IMR-90 (cell line): ENCODE data around the gene TRIM27. TPM values are rescaled to one million over a fixed set of nuclear protein-coding genes. Genes with fewer than 3 reads are reported as not detected.

Experiments
- ATAC-seq: fragments of 200-7000 bp; cut with Tn5 transposase; 2 replicates; pipeline ENCODE4 v1.9.1; 2020; ENCODE audit warnings: low read depth, mild to moderate bottlenecking, moderate library complexity
- BruUV-seq: library from RNA; stranded (reverse); fragments of 400-500 nt; replicated peaks from 2 replicates; lab custom pipeline; 2021; lab: Mats Ljungman, UMichigan
- CTCF ChIA-PET: fragments of 300-600 bp; formaldehyde crosslinking; extraction: SDS; loops from one replicate; lab custom pipeline; 2021; ENCODE audit warnings: antibody characterized with exemption; lab: Yijun Ruan, JAX
- POLR2A ChIA-PET: fragments of 300-600 bp; sonication (Branson Sonifier 250); formaldehyde crosslinking; loops from one replicate; lab custom pipeline; 2022; ENCODE audit warnings: antibody characterized with exemption; ENCODE audit not compliant: unreplicated experiment; lab: Charles Lee
- DNase-seq: peaks from one replicate; pipeline ENCODE4 v3.0.0; 2013
- H2AFZ ChIP-seq: replicated peaks from 2 replicates; pipeline ENCODE3; 2013; ENCODE audit warnings: low read length, mild to moderate bottlenecking; ENCODE audit not compliant: poor library complexity
- H2AK5ac ChIP-seq: 2 replicates; pipeline ENCODE4 v1.6.1; 2013; ENCODE audit warnings: low read depth, low read length, inconsistent platforms
- H2AK9ac ChIP-seq: replicated peaks from 2 replicates; pipeline ENCODE3; 2013; ENCODE audit warnings: mild to moderate bottlenecking, low read depth, low read length, moderate library complexity; ENCODE audit not compliant: poor library complexity
- H2BK120ac ChIP-seq: 2 replicates; pipeline ENCODE4 v1.6.1; 2013; ENCODE audit warnings: low read depth, low read length, inconsistent platforms
- H2BK15ac ChIP-seq: 3 replicates; pipeline ENCODE4 v1.6.1; 2013; ENCODE audit warnings: low read depth, low read length, inconsistent platforms
- H2BK20ac ChIP-seq: 2 replicates; pipeline ENCODE4 v1.6.1; 2013; ENCODE audit warnings: low read depth, mild to moderate bottlenecking, inconsistent platforms, low read length, moderate library complexity
- H2BK5ac ChIP-seq: 2 replicates; pipeline ENCODE4 v1.6.1; 2013; ENCODE audit warnings: mild to moderate bottlenecking, low read depth, low read length, inconsistent platforms; ENCODE audit not compliant: poor library complexity, severe bottlenecking
- H3K14ac ChIP-seq: replicated peaks from 2 replicates; pipeline ENCODE4 v1.6.1; 2013; ENCODE audit warnings: low read depth, low read length, inconsistent platforms
- H3K18ac ChIP-seq: 2 replicates; pipeline ENCODE4 v1.6.1; 2013; ENCODE audit warnings: low read depth, low read length, control low read depth
- H3K23ac ChIP-seq: 2 replicates; pipeline ENCODE4 v1.6.1; 2013; ENCODE audit warnings: low read depth, low read length, inconsistent platforms
- H3K27ac ChIP-seq: 2 replicates; pipeline ENCODE4 v1.5.1; 2013; ENCODE audit warnings: mild to moderate bottlenecking, control low read depth, low read length; ENCODE audit not compliant: insufficient read depth
- H3K27me3 ChIP-seq: 2 replicates; pipeline ENCODE4 v1.6.1; 2013; ENCODE audit warnings: low read length; ENCODE audit not compliant: control insufficient read depth, insufficient read depth
- H3K36me3 ChIP-seq: 2 replicates; pipeline ENCODE4 v1.6.1; 2013; ENCODE audit warnings: low read length, mixed read lengths; ENCODE audit not compliant: control insufficient read depth, insufficient read depth
- H3K4ac ChIP-seq: 2 replicates; pipeline ENCODE4 v1.6.1; 2013; ENCODE audit warnings: low read depth, low read length, inconsistent platforms
- H3K4me1 ChIP-seq: 2 replicates; pipeline ENCODE4 v1.6.1; 2013; ENCODE audit warnings: low read length, mixed read lengths; ENCODE audit not compliant: control insufficient read depth, insufficient read depth
- H3K4me2 ChIP-seq: 2 replicates; pipeline ENCODE4 v1.6.1; 2013; ENCODE audit warnings: low read depth, mild to moderate bottlenecking, control low read depth, low read length, moderate library complexity
- H3K4me3 ChIP-seq: 2 replicates; pipeline ENCODE4 v1.5.1; 2013; ENCODE audit warnings: low read depth, mild to moderate bottlenecking, control low read depth, low read length, moderate library complexity; ENCODE audit not compliant: insufficient read depth
- H3K56ac ChIP-seq: 2 replicates; pipeline ENCODE4 v1.6.1; 2013; ENCODE audit warnings: low read length, inconsistent platforms; ENCODE audit not compliant: insufficient read depth; ENCODE audit errors: extremely low read depth
- H3K79me1 ChIP-seq, 2 experiments: 2 replicates each; pipeline ENCODE4 v1.6.1; 2013; ENCODE audit warnings: low read length in 2 of 2, inconsistent platforms in 1 of 2, low read depth in 1 of 2
- H3K9ac ChIP-seq: 2 replicates; pipeline ENCODE4 v1.6.1; 2013; ENCODE audit warnings: low read depth, low read length, control low read depth
- H3K9me1 ChIP-seq: 2 replicates; pipeline ENCODE4 v1.6.1; 2013; ENCODE audit warnings: low read length, inconsistent platforms; ENCODE audit not compliant: insufficient read depth
- H3K9me3 ChIP-seq: 2 replicates; pipeline ENCODE4 v1.6.1; 2013; ENCODE audit warnings: low read length; ENCODE audit not compliant: control insufficient read depth, insufficient read depth
- H4K20me1 ChIP-seq: 2 replicates; pipeline ENCODE4 v1.6.1; 2013; ENCODE audit warnings: low read length, inconsistent platforms; ENCODE audit not compliant: insufficient read depth
- H4K5ac ChIP-seq: 2 replicates; pipeline ENCODE4 v1.6.1; 2013; ENCODE audit warnings: mild to moderate bottlenecking, low read depth, low read length, control low read depth
- H4K8ac ChIP-seq, 2 experiments: 2 replicates each; pipeline ENCODE4 v1.6.1; 2013; ENCODE audit warnings: low read depth in 2 of 2, low read length in 2 of 2, control low read depth in 1 of 2, inconsistent platforms in 1 of 2
- H4K91ac ChIP-seq: 2 replicates; pipeline ENCODE4 v1.6.1; 2013; ENCODE audit warnings: low read depth, low read length, inconsistent platforms; ENCODE audit not compliant: insufficient read depth
- BHLHE40 ChIP-seq: fragments of 150-350 bp; IDR thresholded peaks from 2 replicates; pipeline ENCODE4 v1.6.1; 2016; ENCODE audit warnings: mild to moderate bottlenecking, low read depth, low read length
- CEBPB ChIP-seq: IDR thresholded peaks from 2 replicates; pipeline ENCODE4 v1.6.1; 2012; ENCODE audit warnings: low read depth, low read length, improper control_type of control experiment
- FOS ChIP-seq: fragments of 150-350 bp; IDR thresholded peaks from 2 replicates; pipeline ENCODE4 v1.6.1; 2016; ENCODE audit warnings: low read depth, low read length
- MAFK ChIP-seq: IDR thresholded peaks from 2 replicates; pipeline ENCODE4 v1.6.1; 2012; ENCODE audit warnings: low read depth, low read length, improper control_type of control experiment
- MAZ ChIP-seq: IDR thresholded peaks from 2 replicates; pipeline ENCODE4 v1.6.1; 2012; ENCODE audit warnings: low read depth, mild to moderate bottlenecking, low read length, improper control_type of control experiment, moderate library complexity, borderline replicate concordance
- MXI1 ChIP-seq: IDR thresholded peaks from 2 replicates; pipeline ENCODE4 v1.6.1; 2012; ENCODE audit warnings: low read depth, mild to moderate bottlenecking, low read length, moderate library complexity, borderline replicate concordance
- NFE2L2 ChIP-seq: fragments of 150-350 bp; IDR thresholded peaks from 2 replicates; pipeline ENCODE4 v1.6.1; 2016; ENCODE audit warnings: low read depth, mild to moderate bottlenecking, low read length
- POLR2A ChIP-seq: IDR thresholded peaks from 2 replicates; pipeline ENCODE4 v1.6.1; 2012; ENCODE audit warnings: mild to moderate bottlenecking, low read depth, low read length
- RAD21 ChIP-seq: IDR thresholded peaks from 2 replicates; pipeline ENCODE4 v1.6.1; 2012; ENCODE audit warnings: low read length, improper control_type of control experiment
- RCOR1 ChIP-seq: IDR thresholded peaks from 2 replicates; pipeline ENCODE4 v1.6.1; 2012; ENCODE audit warnings: mild to moderate bottlenecking, low read length, improper control_type of control experiment; ENCODE audit not compliant: insufficient replicate concordance
- RFX5 ChIP-seq: IDR thresholded peaks from 2 replicates; pipeline ENCODE4 v1.8.0; 2012; ENCODE audit warnings: low read depth, mild to moderate bottlenecking, low read length, moderate library complexity
- SMC3 ChIP-seq: fragments of 150-350 bp; IDR thresholded peaks from 2 replicates; pipeline ENCODE4 v1.6.1; 2016; ENCODE audit warnings: low read depth, mild to moderate bottlenecking, antibody characterized with exemption, low read length, moderate library complexity
- WGBS, 2 experiments: methylation state at CpG; one replicate each; pipeline versions ENCODE4 v1.1.5 to v1.1.7; 2013; ENCODE audit warnings: missing lambda C conversion rate in 2 of 2; ENCODE audit not compliant: insufficient read length in 1 of 2; ENCODE audit errors: extremely low coverage in 2 of 2; 5-methylcytosine and 5-hydroxymethylcytosine counted together
- dilution Hi-C: fragments of 300-500 bp; cut with HindIII; formaldehyde crosslinking; loops from one replicate; pipeline ENCODE4 v1.14.3; 2018; ENCODE audit warnings: low sequenced_read_pairs; ENCODE audit not compliant: unreplicated experiment
- in situ Hi-C: fragments of 300-500 bp; cut with MboI; formaldehyde crosslinking; loops from 3 replicates; pipeline ENCODE4 v1.14.3; 2019; ENCODE audit warnings: low sequenced_read_pairs, inconsistent platforms, mixed read lengths
- intact Hi-C: fragments of 100-400 bp; cut with micrococcal nuclease; formaldehyde crosslinking; loops from 2 replicates; pipeline ENCODE4 v1.10.0; 2022
- polyA plus RNA-seq, 3 experiments: library from polyadenylated mRNA; depleted of rRNA; stranded (reverse); fragments of >200 nt; gene quantifications; 2 replicates each; pipeline ENCODE4 v1.2.3, GENCODE V29; 2012; ENCODE audit warnings: low replicate concordance in 1 of 3
- total RNA-seq: library from RNA; depleted of rRNA; stranded (reverse); fragments of >200 nt; gene quantifications from 2 replicates; pipeline ENCODE4 v1.2.3, GENCODE V29; 2012
- TF ChIP-seq, protein P1 (sequence below): fragments of 150-350 bp; IDR thresholded peaks from 2 replicates; pipeline ENCODE4 v1.6.1; 2017; ENCODE audit warnings: mild to moderate bottlenecking, antibody characterized with exemption, low read length, low read depth
- TF ChIP-seq, protein P2 (sequence below): fragments of 150-350 bp; IDR thresholded peaks from 2 replicates; pipeline ENCODE4 v1.6.1; 2016; ENCODE audit warnings: low read depth, mild to moderate bottlenecking, low read length, moderate library complexity, borderline replicate concordance

Gene TRIM27
- total and polyA plus RNA-seq, 2 of the 4 experiments (the other 2 are of a cell fraction), result 44.4 to 48.0 TPM

DNA sequence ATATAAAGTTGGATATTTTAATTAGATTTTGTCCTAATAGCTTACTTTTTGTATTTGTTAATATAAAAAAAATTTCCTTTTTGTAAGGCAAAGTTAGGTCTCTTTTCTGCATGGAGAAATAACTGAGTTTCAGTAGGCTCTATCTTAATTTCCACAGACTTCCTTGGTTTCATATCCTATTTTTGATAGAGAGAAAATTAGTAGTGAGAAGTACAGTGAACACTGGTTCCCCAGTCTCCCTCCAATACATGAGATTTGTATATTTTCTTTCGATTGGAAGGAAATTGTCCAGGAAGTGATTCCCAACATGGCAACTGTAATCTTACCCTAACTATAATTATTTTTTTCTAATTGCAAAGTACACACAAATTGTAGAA is 26.4 kb downstream of the TRIM27 start:
- Histone ChIP-seq H3K4me2 (peak overlapping the region; percentile 54), H2BK15ac (no peak overlapping the region), H2BK5ac (peak overlapping the region; percentile 40), H3K4me3 (peak overlapping the region; percentile 81), H3K9me1 (no peaks in the 10 kb centered on the region), H3K56ac (peak overlapping the region; percentile 58; the same call in 1 of the 2 replicates), H4K20me1 (no peaks in the 10 kb centered on the region), H3K79me1 (no peaks in the 10 kb centered on the region), H3K14ac (no peak overlapping the region), H2AFZ (no peak overlapping the region), H3K23ac (peak overlapping the region; percentile 39; the same call in 1 of the 2 replicates), H3K4me1 (no peaks in the 10 kb centered on the region), H2AK9ac (no peak overlapping the region), H4K91ac (no peak overlapping the region), H3K36me3 (peaks cover 9% of the 10 kb centered on the region), H4K8ac (peak overlapping the region; percentile 1 to 20; a peak in 2 of 4 replicates), H3K9ac (peak overlapping the region; percentile 69; the same call in 1 of the 2 replicates), H2BK20ac (no peak overlapping the region), H2AK5ac (no peak overlapping the region), H3K18ac (no peak overlapping the region), H3K27ac (no peak overlapping the region), H3K4ac (no peak overlapping the region), H3K9me3 (no peaks in the 10 kb centered on the region), H4K5ac (no peak overlapping the region), H2BK120ac (no peak overlapping the region), H3K27me3 (no peaks in the 10 kb centered on the region)
- intact Hi-C loops, result loop anchor here (2.0 kb wide), 2 partner anchors 25 to 83 kb away; partner anchors contain the start of gene TRIM27
- BruUV-seq, result no TSS peak
- dilution Hi-C loops, result no loop called here
- POLR2A ChIA-PET, result interaction anchor here (0.6 to 1.0 kb wide), 2 partner anchors 88 to 162 kb away, joined by 3 to 7 read pairs; no protein-coding TSS in a partner anchor
- WGBS, 2 experiments, result no CpG with 5 or more reads among the region's 1 CpG
- ATAC-seq (no peak), DNase-seq (no peak)
- CTCF ChIA-PET, result interaction anchor here (0.7 to 1.3 kb wide), 2 partner anchors 25 to 71 kb away, joined by 3 read pairs; no protein-coding TSS in a partner anchor
- TF ChIP-seq MAZ, result no peak
- TF ChIP-seq, protein P1, sequence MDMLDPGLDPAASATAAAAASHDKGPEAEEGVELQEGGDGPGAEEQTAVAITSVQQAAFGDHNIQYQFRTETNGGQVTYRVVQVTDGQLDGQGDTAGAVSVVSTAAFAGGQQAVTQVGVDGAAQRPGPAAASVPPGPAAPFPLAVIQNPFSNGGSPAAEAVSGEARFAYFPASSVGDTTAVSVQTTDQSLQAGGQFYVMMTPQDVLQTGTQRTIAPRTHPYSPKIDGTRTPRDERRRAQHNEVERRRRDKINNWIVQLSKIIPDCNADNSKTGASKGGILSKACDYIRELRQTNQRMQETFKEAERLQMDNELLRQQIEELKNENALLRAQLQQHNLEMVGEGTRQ, result no peak
- TF ChIP-seq, protein P2, sequence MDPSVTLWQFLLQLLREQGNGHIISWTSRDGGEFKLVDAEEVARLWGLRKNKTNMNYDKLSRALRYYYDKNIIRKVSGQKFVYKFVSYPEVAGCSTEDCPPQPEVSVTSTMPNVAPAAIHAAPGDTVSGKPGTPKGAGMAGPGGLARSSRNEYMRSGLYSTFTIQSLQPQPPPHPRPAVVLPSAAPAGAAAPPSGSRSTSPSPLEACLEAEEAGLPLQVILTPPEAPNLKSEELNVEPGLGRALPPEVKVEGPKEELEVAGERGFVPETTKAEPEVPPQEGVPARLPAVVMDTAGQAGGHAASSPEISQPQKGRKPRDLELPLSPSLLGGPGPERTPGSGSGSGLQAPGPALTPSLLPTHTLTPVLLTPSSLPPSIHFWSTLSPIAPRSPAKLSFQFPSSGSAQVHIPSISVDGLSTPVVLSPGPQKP, result no peak
- no peak for TF ChIP-seq POLR2A
- TF ChIP-seq CEBPB, result no peak
- TF ChIP-seq BHLHE40, result no peak
- TF ChIP-seq MAFK, result no peak
- no peak for TF ChIP-seq RFX5
- TF ChIP-seq FOS, result no peak
- TF ChIP-seq SMC3, result no peak
- no peak for TF ChIP-seq NFE2L2
- no peak for TF ChIP-seq RCOR1
- no peak for TF ChIP-seq RAD21
- TF ChIP-seq MXI1, result no peak
- in situ Hi-C loops, result no loop called here
